GM12878 (cell line): ENCODE results near the gene MOV10L1.

Experiments used
- ATF7 ChIP-seq: fragments of 450-650 bp; IDR thresholded peaks from 2 replicates; pipeline ENCODE4 v1.6.1; 2016; ENCODE audit warnings: low read depth, mild to moderate bottlenecking
- BRCA1 ChIP-seq: IDR thresholded peaks from 2 replicates; pipeline ENCODE4 v1.6.1; 2011; ENCODE audit warnings: low read depth, low read length, improper control_type of control experiment
- CTCF ChIP-seq, 3 experiments: IDR thresholded peaks in 2 of 3; conservative IDR thresholded peaks in 1 of 3; 2 replicates each; pipeline ENCODE4 v1.5.1; 2011; ENCODE audit warnings: low read depth in 3 of 3, low read length in 3 of 3, mild to moderate bottlenecking in 3 of 3, control low read depth in 2 of 3, moderate library complexity in 2 of 3, inconsistent platforms in 1 of 3, mixed read lengths in 1 of 3; ENCODE audit not compliant: control insufficient read depth in 2 of 3, insufficient read depth in 1 of 3; ENCODE audit errors: extremely low read depth in 1 of 3
- EP300 ChIP-seq, 2 experiments: fragments of 150-350 bp in 1 of 2; IDR thresholded peaks; 2 replicates each; pipeline ENCODE4 v1.6.1; 2011 to 2012; ENCODE audit warnings: low read depth in 2 of 2, low read length in 2 of 2, borderline replicate concordance in 1 of 2, improper control_type of control experiment in 1 of 2, inconsistent platforms in 1 of 2; ENCODE audit not compliant: control insufficient read depth in 1 of 2
- FOS ChIP-seq: IDR thresholded peaks from 3 replicates; pipeline ENCODE4 v1.6.1; 2011; ENCODE audit warnings: borderline replicate concordance; ENCODE audit not compliant: insufficient read length; ENCODE audit errors: extremely low read depth
- JUND ChIP-seq: IDR thresholded peaks from 2 replicates; pipeline ENCODE4 v1.6.1; 2012; ENCODE audit warnings: low read depth, mild to moderate bottlenecking, low read length, improper control_type of control experiment, moderate library complexity
- POLR2A ChIP-seq: IDR thresholded peaks from 2 replicates; pipeline ENCODE4 v1.6.1; 2011; ENCODE audit warnings: low read depth, mild to moderate bottlenecking, low read length
- POLR2AphosphoS2 ChIP-seq: IDR thresholded peaks from 2 replicates; pipeline ENCODE4 v1.6.1; 2011; ENCODE audit warnings: low read depth, mild to moderate bottlenecking, low read length, improper control_type of control experiment, moderate library complexity
- POLR2AphosphoS5 ChIP-seq: IDR thresholded peaks from 2 replicates; pipeline ENCODE4 v1.6.1; 2011; ENCODE audit warnings: mild to moderate bottlenecking, low read length, inconsistent platforms
- REST ChIP-seq: IDR thresholded peaks from 2 replicates; pipeline ENCODE4 v1.6.1; 2012; ENCODE audit warnings: mild to moderate bottlenecking, low read depth, low read length
- SPI1 ChIP-seq: IDR thresholded peaks from 2 replicates; pipeline ENCODE4 v1.6.1; 2011; ENCODE audit warnings: low read depth, mild to moderate bottlenecking, low read length, moderate library complexity, borderline replicate concordance; ENCODE audit not compliant: insufficient read depth
- SRF ChIP-seq, 2 experiments: IDR thresholded peaks; 2 replicates each; pipeline ENCODE4 v1.6.1; 2011; ENCODE audit warnings: low read depth in 2 of 2, low read length in 2 of 2, mild to moderate bottlenecking in 1 of 2, moderate library complexity in 1 of 2
- ZNF24 ChIP-seq: fragments of 450-650 bp; IDR thresholded peaks from 2 replicates; pipeline ENCODE4 v1.6.1; 2017; ENCODE audit warnings: antibody characterized with exemption, mild to moderate bottlenecking
- ZNF274 ChIP-seq: IDR thresholded peaks from one replicate; pipeline ENCODE4 v1.8.0; 2011; ENCODE audit not compliant: insufficient read length, insufficient read depth

- no peak for TF ChIP-seq POLR2AphosphoS2
- TF ChIP-seq SRF (IDR thresholded peaks at IDR 0.05; ENCODE audit: low read depth in 2 of 2, low read length in 2 of 2): no peak
- no peak for TF ChIP-seq ZNF24
- no peak for TF ChIP-seq REST
- no peak for TF ChIP-seq CTCF (IDR thresholded peaks at IDR 0.05 in 2 of 3, conservative IDR thresholded peaks at IDR 0.05 in 1 of 3; ENCODE audit: control insufficient read depth in 2 of 3, extremely low read depth in 1 of 3, insufficient read depth in 1 of 3, low read depth in 3 of 3, low read length in 3 of 3)
- TF ChIP-seq EP300 (IDR thresholded peaks at IDR 0.05; ENCODE audit: borderline replicate concordance in 1 of 2, control insufficient read depth in 1 of 2, low read depth in 2 of 2, low read length in 2 of 2): no peak
- no peak for TF ChIP-seq BRCA1
- TF ChIP-seq SPI1: no peak
- no peak for TF ChIP-seq ATF7
- no peak for TF ChIP-seq FOS
- no peak for TF ChIP-seq POLR2A
- no peak for TF ChIP-seq POLR2AphosphoS5
- TF ChIP-seq JUND: no peak
- TF ChIP-seq ZNF274: no peak
Measured at GRCh38 chr22:50102946-50103345, 13.1 kb downstream of the MOV10L1 start.
